GM12865 (cell line): Measurements from ENCODE around the gene GYS1.

Experiments
- DNase-seq: peaks from one replicate; pipeline ENCODE4 v3.0.0; 2010; ENCODE audit warnings: low read depth
- H3K4me3 ChIP-seq: 2 replicates; pipeline ENCODE4 v1.5.1; 2011; ENCODE audit warnings: mild to moderate bottlenecking, low read depth, low read length, control low read depth
- TF ChIP-seq, protein P1 (sequence below): IDR thresholded peaks from 2 replicates; pipeline ENCODE4 v1.5.1; 2011; ENCODE audit warnings: low read length, control low read depth, low read depth, inconsistent platforms; ENCODE audit not compliant: insufficient read depth; ENCODE audit errors: missing control alignments

The GYS1 gene

GRCh38 chr19:49009828-49010227, 16.7 kb upstream of the GYS1 start:
- no peak overlapping the region for H3K4me3 ChIP-seq
- TF ChIP-seq, protein P1, sequence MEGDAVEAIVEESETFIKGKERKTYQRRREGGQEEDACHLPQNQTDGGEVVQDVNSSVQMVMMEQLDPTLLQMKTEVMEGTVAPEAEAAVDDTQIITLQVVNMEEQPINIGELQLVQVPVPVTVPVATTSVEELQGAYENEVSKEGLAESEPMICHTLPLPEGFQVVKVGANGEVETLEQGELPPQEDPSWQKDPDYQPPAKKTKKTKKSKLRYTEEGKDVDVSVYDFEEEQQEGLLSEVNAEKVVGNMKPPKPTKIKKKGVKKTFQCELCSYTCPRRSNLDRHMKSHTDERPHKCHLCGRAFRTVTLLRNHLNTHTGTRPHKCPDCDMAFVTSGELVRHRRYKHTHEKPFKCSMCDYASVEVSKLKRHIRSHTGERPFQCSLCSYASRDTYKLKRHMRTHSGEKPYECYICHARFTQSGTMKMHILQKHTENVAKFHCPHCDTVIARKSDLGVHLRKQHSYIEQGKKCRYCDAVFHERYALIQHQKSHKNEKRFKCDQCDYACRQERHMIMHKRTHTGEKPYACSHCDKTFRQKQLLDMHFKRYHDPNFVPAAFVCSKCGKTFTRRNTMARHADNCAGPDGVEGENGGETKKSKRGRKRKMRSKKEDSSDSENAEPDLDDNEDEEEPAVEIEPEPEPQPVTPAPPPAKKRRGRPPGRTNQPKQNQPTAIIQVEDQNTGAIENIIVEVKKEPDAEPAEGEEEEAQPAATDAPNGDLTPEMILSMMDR, result no peak
- no peak for DNase-seq

GRCh38 chr19:49006905-49007304, 13.8 kb upstream of the GYS1 start:
- H3K4me3 ChIP-seq, result no peak overlapping the region
- TF ChIP-seq, protein P1, result no peak
- no peak for DNase-seq

DNA sequence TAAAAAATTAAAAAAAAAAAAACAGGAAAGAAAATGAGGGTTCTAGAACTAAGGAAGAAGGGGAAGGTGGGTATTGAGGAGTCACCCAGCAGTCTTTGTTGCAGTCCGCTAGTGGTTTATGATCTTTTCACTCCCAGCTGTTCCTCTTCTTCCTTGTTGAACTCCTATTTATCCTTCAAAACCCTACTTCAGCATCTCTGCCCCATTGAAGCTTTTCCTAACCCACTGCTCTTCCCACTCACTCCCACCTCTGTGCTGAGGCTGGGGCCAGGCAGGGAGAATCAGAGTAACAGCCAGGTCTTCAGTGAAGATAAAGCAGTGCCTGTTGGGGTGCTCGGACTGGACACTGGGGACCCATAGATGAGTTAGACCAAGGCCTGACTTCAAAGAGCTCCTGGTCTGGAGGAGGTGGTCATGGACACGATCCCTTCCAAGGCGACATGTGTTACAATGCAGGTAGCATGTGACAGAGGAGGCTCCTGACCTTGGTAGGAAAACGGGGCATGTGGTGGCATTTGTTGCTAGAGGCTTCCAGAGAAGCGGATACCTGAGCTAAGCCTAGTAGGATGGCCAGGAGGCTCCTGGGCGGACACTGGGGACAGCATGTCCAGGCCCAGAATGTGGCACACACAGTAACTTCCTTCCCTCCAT, 12.0 kb upstream of the GYS1 start:
- TF ChIP-seq, protein P1, result no peak
- no peak for DNase-seq
- H3K4me3 ChIP-seq, result no peak overlapping the region

GRCh38 chr19:49004133-49004532, 11.0 kb upstream of the GYS1 start:
- DNase-seq, result no peak
- TF ChIP-seq, protein P1, result no peak

DNA sequence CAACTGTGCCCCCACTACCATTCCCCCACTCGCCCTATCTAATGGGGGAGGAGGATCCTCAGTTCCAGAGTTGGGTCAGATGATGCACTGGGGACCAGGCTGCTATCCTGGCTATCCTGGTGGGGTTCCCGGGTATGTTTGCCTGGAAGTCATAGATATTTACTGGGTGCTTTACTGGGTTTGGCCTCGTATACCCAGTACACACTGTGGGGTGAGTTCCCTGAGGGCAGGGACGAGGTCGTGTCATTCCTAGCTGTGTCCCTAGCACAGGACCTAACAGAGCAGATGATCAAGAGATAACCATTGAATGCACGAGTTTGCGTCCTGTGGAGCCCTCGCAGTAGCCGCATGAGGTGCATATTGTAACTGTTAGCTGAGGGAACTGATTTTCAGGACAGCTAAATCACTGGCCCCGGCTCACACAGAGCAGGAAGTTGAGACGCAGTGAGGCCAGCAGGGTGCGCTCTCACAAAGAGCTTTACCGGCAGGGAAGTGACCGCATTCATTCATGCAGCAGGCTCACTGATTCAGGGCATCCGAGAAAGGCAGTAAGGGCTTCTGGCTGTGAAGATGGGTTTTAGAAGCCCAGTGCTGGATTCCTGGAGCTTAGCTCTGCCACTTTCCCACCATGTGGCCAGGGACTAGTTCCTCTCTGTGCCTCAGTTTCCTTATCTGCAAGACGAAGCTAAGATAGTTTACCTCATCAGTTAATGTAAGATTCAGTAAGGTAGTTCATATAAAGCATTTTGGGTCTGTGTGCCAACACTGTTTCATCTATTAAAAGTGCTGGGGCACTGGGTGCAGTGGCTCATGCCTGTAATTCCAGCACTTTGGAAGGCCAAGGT, 6.6 kb upstream of the GYS1 start:
- H3K4me3 ChIP-seq, result no peak overlapping the region
- DNase-seq, result peak; percentile 81
- TF ChIP-seq, protein P1, result peak; percentile 74

More at GRCh38 chr19:49004133-49004532, 11.0 kb upstream of the GYS1 start:
- no peak overlapping the region for H3K4me3 ChIP-seq

GRCh38 chr19:48997972-48998371, 4.9 kb upstream of the GYS1 start:
- peak; percentile 59 for DNase-seq
- TF ChIP-seq, protein P1, result peak; percentile 56
- no peak overlapping the region for H3K4me3 ChIP-seq

GRCh38 chr19:48994035-48994386, 902 bp upstream of the GYS1 start:
- DNase-seq, result no peak
- H3K4me3 ChIP-seq, result peak overlapping the region; percentile 95
- TF ChIP-seq, protein P1, result no peak
